Trophoblast cell (in vitro differentiated cells and primary cell): Measurements from ENCODE around the gene MYO1A.

Source experiments
- DNase-seq, 2 donors: peaks; one replicate each; pipeline ENCODE4 v3.0.0-alpha.2; 2016
- H2AFZ ChIP-seq: 2 replicates; pipeline ENCODE4 v1.6.1; 2013; ENCODE audit warnings: low read length, moderate library complexity, mild to moderate bottlenecking; ENCODE audit not compliant: insufficient read depth, poor library complexity
- H2AK5ac ChIP-seq: 2 replicates; pipeline ENCODE4 v1.6.1; 2013; ENCODE audit warnings: mild to moderate bottlenecking, low read length
- H2BK120ac ChIP-seq: 2 replicates; pipeline ENCODE4 v1.6.1; 2013; ENCODE audit warnings: low read length, mild to moderate bottlenecking, moderate library complexity; ENCODE audit not compliant: insufficient read depth, poor library complexity
- H2BK12ac ChIP-seq: 2 replicates; pipeline ENCODE4 v1.6.1; 2013; ENCODE audit warnings: mild to moderate bottlenecking, low read length, moderate library complexity
- H2BK5ac ChIP-seq: 2 replicates; pipeline ENCODE4 v1.6.1; 2013; ENCODE audit warnings: low read length, low read depth, moderate library complexity, mild to moderate bottlenecking; ENCODE audit not compliant: poor library complexity
- H3K14ac ChIP-seq: 2 replicates; pipeline ENCODE4 v1.6.1; 2013; ENCODE audit warnings: mild to moderate bottlenecking, low read length
- H3K18ac ChIP-seq: 2 replicates; pipeline ENCODE4 v1.6.1; 2013; ENCODE audit warnings: mild to moderate bottlenecking, low read length
- H3K23ac ChIP-seq: 2 replicates; pipeline ENCODE4 v1.6.1; 2013; ENCODE audit warnings: low read length
- H3K27ac ChIP-seq: 2 replicates; pipeline ENCODE4 v1.5.1; 2013; ENCODE audit warnings: low read depth, mild to moderate bottlenecking, inconsistent platforms, low read length, moderate library complexity
- H3K27me3 ChIP-seq: 2 replicates; pipeline ENCODE4 v1.6.1; 2013; ENCODE audit warnings: inconsistent platforms, mild to moderate bottlenecking, low read length, moderate library complexity; ENCODE audit not compliant: insufficient read depth
- H3K36me3 ChIP-seq, 2 experiments: 1 replicate in 1 of 2; 2 replicates in 1 of 2; pipeline ENCODE4 v1.6.1; 2013; ENCODE audit warnings: low read length in 2 of 2, mild to moderate bottlenecking in 2 of 2, moderate library complexity in 1 of 2; ENCODE audit not compliant: insufficient read depth in 2 of 2, control insufficient read depth in 1 of 2
- H3K4ac ChIP-seq: 2 replicates; pipeline ENCODE4 v1.6.1; 2013; ENCODE audit warnings: low read depth, mild to moderate bottlenecking, low read length, moderate library complexity
- H3K4me1 ChIP-seq, 2 experiments: 1 replicate in 1 of 2; 2 replicates in 1 of 2; pipeline ENCODE4 v1.6.1; 2013; ENCODE audit warnings: low read length in 2 of 2, mild to moderate bottlenecking in 2 of 2, moderate library complexity in 1 of 2; ENCODE audit not compliant: insufficient read depth in 2 of 2, control insufficient read depth in 1 of 2
- H3K4me2 ChIP-seq: 2 replicates; pipeline ENCODE4 v1.6.1; 2013; ENCODE audit warnings: inconsistent platforms, mild to moderate bottlenecking, low read length, moderate library complexity
- H3K4me3 ChIP-seq: 2 replicates; pipeline ENCODE4 v1.5.1; 2013; ENCODE audit warnings: mild to moderate bottlenecking, low read depth, low read length, inconsistent platforms
- H3K79me1 ChIP-seq: one replicate; pipeline ENCODE4 v1.6.1; 2013; ENCODE audit warnings: low read length
- H3K79me2 ChIP-seq: 2 replicates; pipeline ENCODE4 v1.6.1; 2013; ENCODE audit warnings: low read length, mild to moderate bottlenecking; ENCODE audit not compliant: control insufficient read depth, insufficient read depth, poor library complexity
- H3K9ac ChIP-seq: 2 replicates; pipeline ENCODE4 v1.6.1; 2013; ENCODE audit warnings: mild to moderate bottlenecking, low read length
- H3K9me3 ChIP-seq: 2 replicates; pipeline ENCODE4 v1.6.1; 2013; ENCODE audit warnings: low read depth, mild to moderate bottlenecking, control low read depth, inconsistent platforms, low read length; ENCODE audit not compliant: insufficient read depth
- H4K12ac ChIP-seq: 2 replicates; pipeline ENCODE4 v1.6.1; 2013; ENCODE audit warnings: low read depth, mild to moderate bottlenecking, low read length, moderate library complexity
- H4K8ac ChIP-seq: 2 replicates; pipeline ENCODE4 v1.6.1; 2013; ENCODE audit warnings: low read depth, mild to moderate bottlenecking, low read length, moderate library complexity
- H4K91ac ChIP-seq: one replicate; pipeline ENCODE4 v1.6.1; 2013; ENCODE audit warnings: low read depth, mild to moderate bottlenecking, low read length, moderate library complexity
- WGBS: extraction: QIAGEN DNeasy Blood & Tissue Kit; methylation state at CpG from one replicate; pipeline ENCODE4 v1.1.7; 2013; ENCODE audit warnings: missing lambda C conversion rate; ENCODE audit not compliant: insufficient read length, insufficient coverage; ENCODE audit errors: extremely low coverage; 5-methylcytosine and 5-hydroxymethylcytosine counted together

MYO1A gene

DNA sequence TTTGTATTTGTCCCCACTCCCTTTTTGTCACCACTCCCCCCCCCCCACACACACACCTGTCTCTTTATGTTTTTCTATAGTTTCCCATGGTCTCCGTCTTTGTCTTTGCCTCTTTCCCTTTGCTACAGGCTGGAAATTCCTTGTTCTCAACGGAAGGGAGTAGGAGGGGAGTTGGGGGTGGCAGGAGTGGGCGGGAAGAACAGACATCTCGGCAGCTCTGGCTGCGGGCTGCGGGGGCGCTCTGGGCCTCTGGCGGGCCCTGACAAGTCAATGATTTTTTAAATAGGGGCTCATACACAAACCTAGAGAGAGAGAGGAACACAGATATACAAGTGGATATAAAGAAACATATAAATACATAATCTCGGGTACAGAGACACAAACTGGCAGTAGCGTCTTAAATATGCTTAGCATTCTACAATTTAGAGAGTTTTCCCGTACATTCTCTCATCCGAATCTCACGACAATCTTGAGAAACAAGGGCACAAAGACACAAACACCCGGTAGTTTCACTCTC, 36.6 kb upstream of the MYO1A start:
- H3K14ac ChIP-seq, result peak overlapping the region; percentile 92
- peak in 1 of 2 donors; percentile 36 for DNase-seq
- no peak overlapping the region for H3K23ac ChIP-seq
- peak overlapping the region; percentile 94 for H4K8ac ChIP-seq
- H3K79me2 ChIP-seq, result peaks cover 27% of the 10 kb centered on the region
- H3K4ac ChIP-seq, result peak overlapping the region; percentile 84
- peaks cover 10% of the 10 kb centered on the region in 2 experiments for H3K36me3 ChIP-seq
- H3K18ac ChIP-seq, result peak overlapping the region; percentile 80
- H2BK120ac ChIP-seq, result peak overlapping the region; percentile 97
- peak overlapping the region; percentile 92 for H3K9ac ChIP-seq
- H3K79me1 ChIP-seq, result peaks cover 23% of the 10 kb centered on the region
- H3K27ac ChIP-seq, result peak overlapping the region; percentile 96
- H2AFZ ChIP-seq, result peak overlapping the region; percentile 79
- peak overlapping the region; percentile 86 for H2AK5ac ChIP-seq
- H3K9me3 ChIP-seq, result no peaks in the 10 kb centered on the region
- peak overlapping the region; percentile 94 for H4K12ac ChIP-seq
- H3K4me2 ChIP-seq, result peak overlapping the region; percentile 60
- peak overlapping the region; percentile 99 for H4K91ac ChIP-seq
- H3K4me1 ChIP-seq, result peaks cover 15 to 16% of the 10 kb centered on the region in 2 experiments
- peak overlapping the region; percentile 76 for H2BK12ac ChIP-seq
- H3K27me3 ChIP-seq, result no peaks in the 10 kb centered on the region
- peak overlapping the region; percentile 99 for H2BK5ac ChIP-seq
- peak overlapping the region; percentile 71 for H3K4me3 ChIP-seq
- WGBS, result no CpG with 5 or more reads among the region's 14 CpGs

DNA sequence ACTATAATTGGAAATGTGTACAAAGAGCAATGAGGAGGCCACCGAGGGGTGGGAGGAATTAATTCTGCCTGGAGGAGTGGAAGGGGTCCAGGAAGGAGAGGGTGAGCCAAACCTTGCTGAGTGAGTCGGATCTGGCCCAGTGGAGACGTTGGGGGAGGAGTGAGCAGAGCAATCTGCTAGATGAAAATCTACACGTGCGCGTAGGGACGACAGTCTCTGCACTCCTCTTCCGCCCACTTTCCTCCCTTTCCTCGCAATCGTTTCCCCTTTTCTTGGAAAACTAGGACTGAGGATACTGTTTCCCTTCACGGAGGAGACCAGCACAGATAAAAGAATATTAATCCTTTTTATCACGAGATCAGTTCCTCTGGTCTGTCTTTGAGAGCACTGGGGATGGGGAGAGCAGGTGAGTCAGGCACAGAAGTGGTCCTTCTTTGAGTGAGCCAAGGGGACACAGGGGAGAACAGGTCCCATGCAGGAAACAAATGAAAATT, 36.1 kb upstream of the MYO1A start:
- Histone ChIP-seq H3K9me3 (no peaks in the 10 kb centered on the region), H2BK5ac (peak overlapping the region; percentile 81), H3K4me1 (peaks cover 11 to 16% of the 10 kb centered on the region in 2 experiments), H3K23ac (no peak overlapping the region), H4K12ac (peak overlapping the region; percentile 36), H4K8ac (peak overlapping the region; percentile 77), H3K79me1 (peaks cover 23% of the 10 kb centered on the region), H4K91ac (peak overlapping the region; percentile 26), H3K4me3 (no peak overlapping the region), H3K4me2 (peak overlapping the region; percentile 60), H2AK5ac (peak overlapping the region; percentile 65), H3K79me2 (peaks cover 25% of the 10 kb centered on the region), H3K27ac (peak overlapping the region; percentile 36), H2AFZ (no peak overlapping the region), H3K9ac (no peak overlapping the region), H3K18ac (peak overlapping the region; percentile 75), H3K4ac (no peak overlapping the region), H3K14ac (peak overlapping the region; percentile 54), H3K27me3 (no peaks in the 10 kb centered on the region), H2BK12ac (no peak overlapping the region), H3K36me3 (peaks cover 4 to 5% of the 10 kb centered on the region in 2 experiments), H2BK120ac (peak overlapping the region; percentile 45)
- DNase-seq, result peak in 1 of 2 donors; percentile 20
- WGBS, result no CpG with 5 or more reads among the region's 12 CpGs

DNA sequence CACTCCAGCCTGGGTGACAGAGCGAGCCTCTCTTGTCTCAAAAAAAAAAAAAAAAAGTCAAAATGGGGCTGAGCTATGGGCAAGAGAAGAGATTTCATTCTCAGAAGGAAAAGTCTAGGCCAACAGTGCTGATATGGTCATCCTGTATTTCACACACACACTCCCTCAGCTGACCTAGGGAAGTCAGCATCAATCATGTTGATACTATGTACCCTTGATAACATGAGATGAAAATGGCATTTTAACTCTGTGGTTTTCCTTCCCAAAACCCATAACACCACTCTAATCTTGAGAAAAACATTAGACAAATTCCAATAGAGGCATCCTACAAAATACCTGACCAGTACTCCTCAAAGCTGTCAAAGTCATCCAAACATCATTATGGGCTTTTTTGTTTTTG, 30.9 kb upstream of the MYO1A start:
- H2BK120ac ChIP-seq, result no peak overlapping the region
- no peak overlapping the region for H2BK12ac ChIP-seq
- H3K4me1 ChIP-seq, result peaks cover 2 to 4% of the 10 kb centered on the region in 2 experiments
- no peak overlapping the region for H2AK5ac ChIP-seq
- no peak overlapping the region for H3K4ac ChIP-seq
- H4K91ac ChIP-seq, result no peak overlapping the region
- no peak overlapping the region for H3K4me3 ChIP-seq
- H3K27ac ChIP-seq, result no peak overlapping the region
- H3K9me3 ChIP-seq, result no peaks in the 10 kb centered on the region
- WGBS, result no CpG with 5 or more reads among the region's 1 CpG
- no peak overlapping the region for H4K12ac ChIP-seq
- no peak overlapping the region for H3K18ac ChIP-seq
- no peaks in the 10 kb centered on the region for H3K27me3 ChIP-seq
- H3K79me1 ChIP-seq, result peaks cover under 1% of the 10 kb centered on the region
- no peak overlapping the region for H3K23ac ChIP-seq
- no peak overlapping the region for H2AFZ ChIP-seq
- DNase-seq, result no peak
- no peak overlapping the region for H2BK5ac ChIP-seq
- H3K9ac ChIP-seq, result no peak overlapping the region
- H3K36me3 ChIP-seq, result no peaks in the 10 kb centered on the region
- H4K8ac ChIP-seq, result no peak overlapping the region
- peaks cover 5% of the 10 kb centered on the region for H3K79me2 ChIP-seq
- H3K4me2 ChIP-seq, result no peak overlapping the region
- H3K14ac ChIP-seq, result no peak overlapping the region

DNA sequence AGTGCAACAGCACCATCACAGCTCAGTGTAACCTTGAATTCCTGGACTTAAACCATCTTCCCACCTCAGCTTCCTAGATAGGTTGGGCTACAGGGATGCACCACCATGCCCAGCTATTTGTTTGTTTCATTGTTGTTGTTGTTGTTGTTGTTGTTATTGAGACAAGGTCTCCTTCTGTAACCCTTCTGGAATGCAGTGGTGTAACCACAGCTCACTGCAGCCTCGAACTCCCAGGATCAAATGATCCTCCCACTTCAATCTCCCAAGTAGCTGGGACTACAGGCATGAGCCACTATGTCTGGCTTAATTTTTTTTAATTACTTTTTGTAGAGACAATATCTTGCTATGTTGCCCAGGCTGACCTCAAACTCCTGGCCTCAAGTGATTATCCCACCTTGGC, 29.9 kb upstream of the MYO1A start:
- Histone ChIP-seq H3K23ac (no peak overlapping the region), H4K8ac (no peak overlapping the region), H3K27ac (no peak overlapping the region), H2AFZ (no peak overlapping the region), H3K36me3 (peaks cover 0 to 1% of the 10 kb centered on the region in 2 experiments), H3K79me1 (no peaks in the 10 kb centered on the region), H2BK120ac (no peak overlapping the region), H3K4me3 (no peak overlapping the region), H3K18ac (no peak overlapping the region), H3K9me3 (no peaks in the 10 kb centered on the region), H3K14ac (no peak overlapping the region), H3K27me3 (no peaks in the 10 kb centered on the region), H3K9ac (no peak overlapping the region), H4K12ac (no peak overlapping the region), H3K79me2 (peaks cover 4% of the 10 kb centered on the region), H2BK5ac (no peak overlapping the region), H4K91ac (no peak overlapping the region), H2AK5ac (no peak overlapping the region), H3K4me1 (no peaks in the 10 kb centered on the region), H3K4ac (no peak overlapping the region), H2BK12ac (no peak overlapping the region), H3K4me2 (no peak overlapping the region)
- DNase-seq, result peak in 1 of 2 donors; percentile 28
- no CpG with 5 or more reads among the region's 1 CpG for WGBS
